Glutamatergic neuron (in vitro differentiated cells): ENCODE data around the gene GPR89B. TPM values are rescaled to one million over a fixed set of nuclear protein-coding genes. Genes with fewer than 3 reads are reported as not detected.
A peak's percentile ranks its signal among the peaks of the same experiment; 100 is the strongest.

ENCODE experiments used
- DNase-seq: peaks from one replicate; pipeline ENCODE4 v3.0.0; 2022
- H3K27ac Mint-ChIP-seq: one replicate; pipeline ENCODE4 v1.8.0; 2020; ENCODE audit warnings: mild to moderate bottlenecking, mixed read lengths, inconsistent platforms; ENCODE audit not compliant: unreplicated experiment
- H3K27me3 Mint-ChIP-seq: one replicate; pipeline ENCODE4 v1.8.0; 2020; ENCODE audit warnings: mild to moderate bottlenecking, moderate library complexity, mixed read lengths, inconsistent platforms; ENCODE audit not compliant: unreplicated experiment
- H3K36me3 Mint-ChIP-seq: one replicate; pipeline ENCODE4 v1.8.0; 2020; ENCODE audit warnings: mild to moderate bottlenecking, mixed read lengths, inconsistent platforms; ENCODE audit not compliant: unreplicated experiment
- H3K4me1 Mint-ChIP-seq: one replicate; pipeline ENCODE4 v1.8.0; 2020; ENCODE audit warnings: mild to moderate bottlenecking, low read depth, mixed read lengths, inconsistent platforms; ENCODE audit not compliant: unreplicated experiment
- H3K4me3 Mint-ChIP-seq: one replicate; pipeline ENCODE4 v1.8.0; 2020; ENCODE audit warnings: mild to moderate bottlenecking, mixed read lengths, inconsistent platforms; ENCODE audit not compliant: unreplicated experiment
- H3K9me3 Mint-ChIP-seq: one replicate; pipeline ENCODE4 v1.8.0; 2020; ENCODE audit warnings: mild to moderate bottlenecking, moderate library complexity, mixed read lengths, inconsistent platforms; ENCODE audit not compliant: unreplicated experiment
- CTCF ChIP-seq: fragments of 200-600 bp; sonication (generic); IDR thresholded peaks from one replicate; pipeline ENCODE4 v1.5.0; 2021; ENCODE audit not compliant: partially characterized antibody, unreplicated experiment
- total RNA-seq: library from RNA; stranded (reverse); fragmentation: NEBNext Ultra II Directional; extraction: Animal tissue kit (Norgen Biotek cat#: 25700); gene quantifications from one replicate; pipeline ENCODE4 v1.2.1, GENCODE V29; 2021; ENCODE audit not compliant: unreplicated experiment

The GPR89B gene
- total RNA-seq, 1 donor from 2014 or later: 26.0 TPM

GRCh38 chr1:147892216-147892615 lies 36.0 kb upstream of the GPR89B start:
- DNase-seq: no peak
- Mint-ChIP-seq H3K4me3 (no peak overlapping the region), H3K27me3 (peaks cover 2% of the 10 kb centered on the region), H3K4me1 (no peaks in the 10 kb centered on the region), H3K9me3 (no peaks in the 10 kb centered on the region), H3K36me3 (no peaks in the 10 kb centered on the region), H3K27ac (no peak overlapping the region)
- no peak for TF ChIP-seq CTCF

GRCh38 chr1:147892731-147893214 lies 35.4 kb upstream of the GPR89B start:
- DNase-seq: no peak
- TF ChIP-seq CTCF: peak; percentile 96
- Mint-ChIP-seq H3K36me3 (no peaks in the 10 kb centered on the region), H3K4me3 (no peak overlapping the region), H3K27me3 (peaks cover 2% of the 10 kb centered on the region), H3K4me1 (no peaks in the 10 kb centered on the region), H3K9me3 (no peaks in the 10 kb centered on the region), H3K27ac (no peak overlapping the region)

GRCh38 chr1:147895123-147895522 lies 33.1 kb upstream of the GPR89B start:
- no peaks in the 10 kb centered on the region for H3K36me3 Mint-ChIP-seq
- no peaks in the 10 kb centered on the region for H3K9me3 Mint-ChIP-seq
- no peaks in the 10 kb centered on the region for H3K27me3 Mint-ChIP-seq
- no peaks in the 10 kb centered on the region for H3K4me1 Mint-ChIP-seq
- TF ChIP-seq CTCF: no peak
- DNase-seq: no peak
- no peak overlapping the region for H3K4me3 Mint-ChIP-seq
- no peak overlapping the region for H3K27ac Mint-ChIP-seq

GRCh38 chr1:147897029-147897752 lies 31.0 kb upstream of the GPR89B start:
- Mint-ChIP-seq H3K9me3 (no peaks in the 10 kb centered on the region), H3K27me3 (no peaks in the 10 kb centered on the region), H3K4me3 (no peak overlapping the region), H3K4me1 (no peaks in the 10 kb centered on the region), H3K27ac (no peak overlapping the region), H3K36me3 (no peaks in the 10 kb centered on the region)
- DNase-seq: no peak
- TF ChIP-seq CTCF: no peak

- Mint-ChIP-seq H3K27me3 (no peaks in the 10 kb centered on the region), H3K4me1 (no peaks in the 10 kb centered on the region), H3K27ac (no peak overlapping the region), H3K4me3 (no peak overlapping the region), H3K36me3 (no peaks in the 10 kb centered on the region), H3K9me3 (no peaks in the 10 kb centered on the region)
- DNase-seq: no peak
- TF ChIP-seq CTCF: no peak
These were observed 30.4 kb upstream of the GPR89B start for GRCh38 chr1:147897789-147898188.
